HG02840 (cell line): ENCODE data around the gene TMEM181.
"Not testable (repeated sequence)": the region's sequence is repeated elsewhere in the genome, so short reads cannot be mapped to it uniquely, and the experiment has no call there.

ENCODE experiments used
- ATAC-seq: cut with Tn5 transposase; IDR thresholded peaks from one replicate; pipeline ENCODE4 v1.9.1; 2021; ENCODE audit warnings: mild to moderate bottlenecking, moderate library complexity, moderate number of reproducible peaks; ENCODE audit not compliant: unreplicated experiment, low FRiP score

The TMEM181 gene

DNA sequence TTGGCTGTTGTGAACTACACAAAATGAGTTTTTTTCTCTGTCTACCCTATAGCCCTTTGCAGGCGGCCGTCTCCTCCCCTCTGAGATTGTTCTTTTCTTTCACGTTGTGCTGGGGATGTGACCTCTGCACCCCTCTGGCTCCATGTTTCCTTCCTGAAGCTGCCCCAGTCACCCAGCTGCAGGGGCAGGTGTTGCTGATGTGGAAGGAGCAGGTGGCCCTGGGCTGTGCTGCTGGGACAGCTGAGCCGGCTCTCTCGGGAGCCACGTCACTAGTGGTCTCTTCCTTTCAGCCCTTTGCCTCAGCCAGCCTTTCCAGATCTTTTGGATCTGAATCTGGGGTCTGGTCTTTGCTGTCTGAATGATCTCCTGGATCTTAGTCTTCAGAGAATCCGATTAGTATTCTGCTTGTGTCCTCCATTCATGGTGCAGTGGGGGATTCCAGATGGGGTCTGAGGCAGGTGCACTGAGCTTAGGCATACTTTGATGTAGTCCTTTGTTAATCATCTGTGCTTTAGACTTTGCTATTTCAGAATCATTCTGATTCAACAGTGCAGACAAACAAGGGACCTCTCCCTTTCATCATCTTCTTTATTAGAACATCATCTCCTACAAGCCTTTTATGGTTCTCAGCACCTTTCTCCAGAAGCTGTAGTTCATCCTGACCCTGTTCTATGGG, 31.4 kb downstream of the TMEM181 start:
- no peak for ATAC-seq

DNA sequence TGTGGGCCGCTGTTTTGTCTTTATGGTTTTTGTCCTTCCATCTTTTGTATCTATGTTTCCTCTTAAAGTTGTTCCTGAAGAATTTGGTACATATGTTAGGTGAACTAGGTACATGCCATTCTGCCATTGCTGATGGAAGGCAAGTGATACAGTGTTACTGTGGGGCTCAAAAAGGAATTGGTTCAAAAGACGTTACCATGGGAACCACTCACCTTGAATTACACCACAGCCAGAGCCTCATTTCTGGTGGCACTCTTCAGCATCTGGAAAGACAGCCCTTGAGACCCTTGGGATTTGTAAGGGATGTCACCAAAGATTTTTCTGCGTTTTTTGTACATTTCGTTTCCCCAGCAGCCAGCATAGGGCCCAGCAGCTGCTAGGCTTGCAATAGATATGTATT, 31.9 kb downstream of the TMEM181 start:
- no peak for ATAC-seq

DNA sequence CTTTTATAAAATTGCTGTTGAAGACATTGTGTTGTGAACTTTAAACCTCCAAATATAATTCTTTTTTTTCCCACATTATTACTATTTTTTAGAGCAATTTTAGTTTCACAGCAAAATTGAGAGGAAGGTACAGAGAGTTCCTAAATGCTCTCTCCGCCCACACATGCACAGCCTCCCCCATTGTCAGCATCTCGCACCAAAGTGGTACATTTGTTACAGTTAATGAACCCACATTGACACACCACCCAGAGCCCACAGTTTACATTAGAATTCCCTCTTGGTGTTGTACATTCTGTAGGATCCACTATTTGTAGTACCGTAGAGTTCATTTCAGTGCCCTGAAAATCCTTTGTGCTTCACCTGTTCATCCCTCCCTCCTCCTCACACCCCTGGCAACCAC, 33.8 kb downstream of the TMEM181 start:
- no peak for ATAC-seq

DNA sequence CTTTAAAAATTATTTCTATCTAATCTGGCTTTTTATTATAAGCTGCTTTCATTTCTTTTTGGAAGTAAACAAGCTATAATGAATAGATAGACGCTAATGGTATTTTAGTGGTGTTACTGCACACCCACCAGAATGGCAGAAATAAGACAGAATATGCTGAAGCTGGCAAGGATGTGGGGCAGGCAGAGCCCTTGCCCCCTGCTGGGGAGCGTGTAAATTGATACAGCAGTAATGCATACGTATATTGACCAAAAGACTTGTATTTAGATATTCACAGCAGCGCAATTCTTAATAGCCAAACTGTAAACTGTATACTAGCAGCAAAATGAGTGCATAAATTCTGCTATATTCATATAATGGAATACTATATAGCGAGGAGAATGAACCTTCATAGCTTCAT, 35.3 kb downstream of the TMEM181 start:
- ATAC-seq, result no peak

DNA sequence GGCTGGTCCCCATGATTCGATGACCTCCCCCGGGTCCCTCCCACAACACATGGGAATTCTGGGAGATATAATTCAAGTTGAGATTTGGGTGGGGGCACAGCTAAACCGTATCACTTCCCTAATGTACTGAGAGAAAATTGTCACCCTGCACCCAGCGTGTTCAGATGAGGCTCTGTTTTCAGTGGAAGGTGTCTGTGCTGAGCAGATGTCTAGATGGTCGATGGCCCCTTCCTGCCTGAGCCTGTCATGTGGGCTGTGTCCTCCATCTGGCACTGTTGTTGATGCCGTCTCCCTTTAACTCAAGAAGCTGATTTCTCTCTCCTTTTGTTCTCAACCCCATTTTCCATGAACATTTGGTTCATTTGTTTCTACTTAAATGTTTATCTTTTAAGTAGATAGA, 37.0 kb downstream of the TMEM181 start:
- ATAC-seq, result no peak

DNA sequence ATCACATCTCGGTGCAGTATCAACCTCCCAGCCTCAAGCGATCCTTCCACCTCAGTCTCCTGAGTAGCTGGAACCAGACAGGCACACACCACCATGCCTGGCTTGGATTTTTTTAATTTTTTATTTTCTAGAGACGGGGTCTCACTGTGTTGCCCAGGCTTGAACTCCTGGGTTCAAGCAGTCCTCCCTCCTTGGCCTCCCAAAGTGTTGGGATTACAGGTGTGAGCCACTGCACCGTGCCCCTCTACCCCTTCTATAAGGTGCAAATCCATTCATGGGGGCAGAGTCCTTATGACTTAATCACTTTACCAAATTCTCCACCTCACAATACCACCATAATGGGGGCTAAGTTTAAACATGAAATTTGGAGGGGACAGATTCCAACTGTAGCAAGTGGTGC, 37.7 kb downstream of the TMEM181 start:
- ATAC-seq, result no peak

DNA sequence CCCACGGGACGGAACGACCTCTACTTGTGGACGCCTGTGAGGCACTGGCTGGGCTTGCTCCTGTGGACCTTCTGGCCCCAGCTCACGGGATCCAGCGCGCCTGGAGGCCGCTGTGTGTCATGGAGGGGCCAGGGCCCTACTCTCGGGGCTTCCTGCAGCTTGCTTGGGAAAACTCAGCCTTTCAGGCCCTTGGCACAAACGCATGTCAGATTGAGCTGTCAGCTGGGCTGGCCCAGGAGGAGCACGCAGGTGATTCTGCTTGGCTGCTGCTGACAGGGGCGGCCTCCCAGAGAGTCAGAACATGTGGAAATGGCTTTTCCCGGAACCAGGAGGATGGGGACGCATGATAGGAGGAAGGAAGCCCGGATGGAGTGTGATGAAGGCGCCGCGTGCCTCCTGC, 39.7 kb downstream of the TMEM181 start:
- ATAC-seq, result no peak

DNA sequence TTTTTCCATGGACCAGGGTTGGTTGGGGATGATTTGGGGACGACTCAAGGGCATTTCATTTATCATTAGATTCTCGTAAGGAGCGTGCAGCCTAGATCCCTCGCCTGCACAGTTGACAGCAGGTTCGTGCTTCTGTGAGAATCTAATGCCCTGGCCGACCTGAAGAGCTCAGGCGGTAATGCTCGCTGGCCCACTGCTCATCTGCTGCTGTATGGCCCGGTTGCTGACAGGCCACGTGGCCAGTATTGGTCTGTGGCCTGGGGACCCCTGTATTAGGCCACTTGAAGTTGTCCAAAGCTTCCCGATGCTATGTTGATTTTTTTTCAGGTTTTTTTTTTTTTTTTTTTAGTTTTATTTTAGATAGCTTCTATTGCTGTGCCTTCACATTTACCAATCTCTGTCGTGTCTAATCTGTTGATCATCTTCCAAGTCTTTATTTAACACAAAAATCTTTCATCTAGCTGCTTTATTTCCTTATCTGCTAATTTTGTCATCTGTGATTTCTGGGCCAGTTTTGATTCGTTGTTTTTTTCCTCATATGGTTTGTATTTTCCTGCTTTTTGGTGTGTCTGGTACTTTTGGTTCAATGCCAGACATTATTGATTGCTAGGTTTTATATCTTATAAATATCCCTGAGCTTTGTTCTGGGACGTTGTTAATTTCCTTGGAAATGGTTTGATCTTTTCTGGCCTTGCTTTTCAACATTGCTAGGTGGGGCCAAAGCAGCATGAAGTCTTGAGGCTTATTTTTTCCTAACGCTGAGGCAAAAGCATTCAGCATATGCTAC, 43.6 kb downstream of the TMEM181 start:
- ATAC-seq, result no peak

DNA sequence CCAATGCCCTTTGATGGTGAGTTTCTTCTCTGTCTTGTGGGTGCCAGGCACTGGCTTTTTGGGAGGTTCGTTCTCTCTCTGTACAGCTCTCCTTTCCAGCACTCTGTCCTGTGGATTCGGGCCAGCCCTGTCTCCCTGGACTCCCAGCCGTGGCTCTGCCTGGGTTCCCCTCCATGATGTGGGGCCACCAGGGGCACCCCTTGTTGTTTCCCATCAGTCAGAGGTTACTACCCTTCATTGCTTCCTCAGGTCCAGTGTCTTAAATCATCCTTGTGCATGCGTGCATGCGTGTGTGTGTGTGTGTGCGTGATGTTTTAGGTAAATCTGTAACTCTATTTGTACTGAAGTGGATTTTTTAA, 44.1 kb downstream of the TMEM181 start:
- ATAC-seq, result no peak

DNA sequence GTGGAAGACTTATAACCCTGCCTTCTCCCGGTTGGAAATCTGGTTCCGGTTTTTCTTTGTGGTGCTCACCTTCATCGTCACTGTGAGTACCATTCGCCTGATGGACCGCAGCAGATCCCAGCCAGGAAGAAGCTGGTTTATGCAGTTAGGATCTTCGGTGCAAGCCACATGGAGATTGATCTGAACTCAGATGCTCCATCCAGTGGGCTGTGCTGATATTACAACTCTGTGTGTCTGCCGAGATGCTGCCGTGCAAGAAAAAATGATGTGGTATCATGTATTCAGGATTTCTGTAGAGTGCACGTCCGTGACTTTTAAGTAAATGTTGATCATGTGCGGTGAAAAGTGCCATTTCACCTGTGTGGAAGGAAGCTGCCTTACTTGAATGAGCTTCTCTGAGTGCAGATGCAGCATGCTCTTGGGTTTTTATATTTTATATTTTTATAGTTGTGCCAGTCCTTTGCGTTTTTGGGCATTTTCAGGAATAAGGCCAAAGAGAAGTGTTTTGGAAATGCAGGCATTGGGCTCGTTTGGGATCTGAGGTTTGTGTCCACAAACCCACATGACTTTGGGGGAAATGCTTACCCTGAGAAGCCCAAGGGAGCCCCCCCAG, 45.5 kb downstream of the TMEM181 start:
- no peak for ATAC-seq

DNA sequence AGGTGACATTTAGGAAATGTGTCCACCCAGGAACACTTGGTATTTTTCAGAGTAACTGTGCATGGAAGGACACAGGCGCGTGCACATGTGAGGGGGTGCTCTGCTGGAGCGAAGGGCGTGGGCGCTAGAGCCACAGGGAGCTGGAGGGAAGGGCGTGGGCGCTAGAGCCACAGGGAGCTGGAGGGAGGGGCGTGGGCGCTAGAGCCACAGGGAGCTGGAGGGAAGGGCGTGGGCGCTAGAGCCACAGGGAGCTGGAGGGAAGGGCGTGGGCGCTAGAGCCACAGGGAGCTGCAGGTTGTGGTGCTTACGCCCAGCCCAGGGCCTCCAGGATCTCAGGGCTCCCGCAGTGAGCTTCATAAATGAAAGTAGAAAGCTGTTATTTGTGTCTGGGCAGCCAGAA, 46.1 kb downstream of the TMEM181 start:
- ATAC-seq, result not testable (repeated sequence)

DNA sequence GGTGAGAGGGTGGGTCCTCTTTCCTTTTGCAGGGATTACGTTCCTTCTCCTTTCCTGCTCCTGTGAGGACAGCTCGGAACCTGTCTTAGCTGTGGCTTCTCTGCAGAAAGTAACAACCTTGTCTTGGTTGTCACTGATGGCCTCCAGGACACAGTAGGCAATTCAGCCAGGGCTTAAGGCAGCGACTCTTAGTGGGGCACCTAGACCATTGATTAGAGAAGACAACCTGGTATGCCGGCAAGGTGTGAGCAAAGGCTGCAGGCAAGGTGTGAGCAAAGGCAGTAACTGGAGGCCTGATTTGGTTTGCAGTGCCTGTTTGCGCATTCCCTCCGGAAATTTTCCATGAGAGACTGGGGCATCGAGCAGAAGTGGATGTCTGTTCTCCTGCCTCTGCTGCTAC, 47.0 kb downstream of the TMEM181 start:
- ATAC-seq, result no peak

DNA sequence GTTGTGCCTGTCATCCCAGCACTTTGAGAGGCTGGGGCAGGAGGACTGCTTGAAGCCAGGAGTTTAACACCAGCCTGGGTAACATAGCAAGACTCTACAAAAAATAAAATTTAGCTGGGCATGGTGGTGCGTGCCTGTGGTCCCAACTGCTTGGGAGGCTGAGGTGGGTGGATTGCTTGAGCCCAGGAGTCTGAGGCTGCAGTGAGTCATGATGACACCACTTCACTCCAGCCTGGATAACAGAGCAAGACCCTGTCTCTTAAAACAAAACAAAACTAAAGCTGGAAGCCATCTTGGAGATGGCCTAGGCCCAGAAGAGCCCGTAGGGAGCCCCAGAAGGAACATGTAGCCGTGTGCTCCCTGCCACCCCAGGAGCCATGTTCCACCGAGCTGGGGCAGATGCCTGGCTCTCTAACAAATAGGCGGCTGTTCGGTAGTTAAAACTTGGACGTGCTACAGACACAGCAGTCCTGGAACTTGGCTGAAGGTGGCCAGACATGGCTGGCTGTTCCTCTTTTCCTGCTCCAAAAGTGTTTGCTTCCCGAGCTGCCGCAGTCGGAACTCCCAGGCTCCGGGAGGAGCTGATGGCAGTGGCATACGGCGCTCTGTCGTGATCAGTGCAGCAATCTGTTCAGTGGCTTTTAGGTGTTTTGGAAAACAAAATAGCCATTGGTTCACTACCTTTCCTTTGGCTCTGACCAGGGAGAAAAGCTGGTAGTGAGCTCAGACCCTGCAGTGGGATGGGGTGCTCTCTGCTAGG, 47.7 kb downstream of the TMEM181 start:
- no peak for ATAC-seq

DNA sequence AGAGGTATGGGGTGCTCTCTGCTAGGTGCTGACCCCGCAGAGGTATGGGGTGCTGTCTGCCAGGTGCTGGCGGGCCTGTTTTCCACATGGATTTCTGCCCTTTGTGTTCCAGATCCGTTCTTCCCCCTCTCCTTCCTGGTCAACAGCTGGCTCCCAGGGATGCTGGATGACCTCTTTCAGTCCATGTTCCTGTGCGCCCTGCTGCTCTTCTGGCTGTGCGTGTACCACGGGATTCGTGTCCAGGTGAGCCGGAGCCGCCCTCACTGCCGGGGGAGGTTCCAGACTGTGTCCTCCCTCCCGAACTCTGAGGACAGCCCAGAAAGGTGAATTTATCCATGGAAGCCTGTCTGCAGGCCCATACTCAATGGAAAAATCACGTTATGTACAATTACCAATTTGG, 48.3 kb downstream of the TMEM181 start:
- ATAC-seq, result no peak

DNA sequence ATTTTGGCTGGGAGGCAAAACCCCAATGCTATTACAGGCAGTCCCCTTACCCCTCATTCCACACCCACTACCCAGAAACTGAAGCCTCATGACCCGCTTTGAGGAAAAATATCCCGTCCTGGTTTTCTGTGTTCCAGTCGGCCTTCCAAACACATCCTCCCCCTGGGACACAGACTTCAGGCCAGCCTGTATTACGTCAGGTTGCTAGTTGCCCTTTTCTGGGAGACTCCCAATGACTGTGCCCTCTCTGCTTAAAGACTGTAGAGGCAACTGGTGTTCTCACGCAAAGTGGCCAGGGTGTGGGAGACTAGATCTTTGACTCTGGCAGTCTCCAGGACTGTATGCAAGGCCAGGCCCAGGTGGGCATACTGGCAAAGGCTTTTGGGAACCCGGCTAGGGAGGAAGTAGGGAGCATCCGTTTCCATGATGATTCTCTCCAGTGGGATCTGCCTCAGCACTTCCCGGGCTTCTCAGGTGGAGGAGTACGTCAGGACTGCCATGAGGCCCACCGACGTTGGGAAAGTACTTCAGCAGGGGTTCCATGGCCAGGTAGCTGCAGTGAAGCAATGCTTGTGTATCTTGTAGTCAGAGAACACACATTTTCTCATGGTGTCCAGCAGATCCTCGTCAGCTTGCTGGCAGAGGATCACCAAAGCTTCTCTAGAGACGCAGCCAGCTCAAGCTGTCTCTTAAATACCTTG, 49.7 kb downstream of the TMEM181 start:
- no peak for ATAC-seq

DNA sequence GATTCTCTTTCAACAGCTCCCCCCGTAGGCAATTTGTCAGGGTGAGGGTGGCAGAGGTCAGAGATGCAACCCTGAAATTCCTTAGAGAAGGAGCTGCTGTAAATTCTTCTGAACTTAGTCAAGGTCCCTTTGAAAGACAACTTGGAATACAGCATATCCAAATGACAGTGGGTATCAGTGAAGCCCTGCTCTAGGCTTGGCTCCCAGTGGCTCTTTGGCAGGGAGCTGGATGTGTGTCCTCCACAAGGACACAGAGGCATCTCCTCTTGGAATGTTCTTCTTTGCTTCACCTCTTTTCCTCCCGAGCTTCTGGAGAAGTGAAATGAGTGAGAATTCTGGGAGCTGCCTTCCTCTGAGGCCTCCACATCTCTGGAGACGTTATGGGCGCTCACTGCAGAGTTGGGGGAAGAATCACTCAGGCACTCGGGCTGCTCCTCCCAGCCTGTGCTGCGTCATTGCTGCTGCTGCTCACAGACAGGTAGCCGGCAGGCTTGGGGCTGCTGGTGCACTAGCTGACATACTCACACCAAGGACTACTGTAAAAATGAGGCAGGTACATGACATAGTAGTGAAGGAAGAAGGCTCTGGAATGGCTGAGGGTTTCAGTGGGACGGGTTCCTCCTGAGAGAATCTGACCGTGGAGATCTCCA, 50.6 kb downstream of the TMEM181 start:
- ATAC-seq, result no peak

DNA sequence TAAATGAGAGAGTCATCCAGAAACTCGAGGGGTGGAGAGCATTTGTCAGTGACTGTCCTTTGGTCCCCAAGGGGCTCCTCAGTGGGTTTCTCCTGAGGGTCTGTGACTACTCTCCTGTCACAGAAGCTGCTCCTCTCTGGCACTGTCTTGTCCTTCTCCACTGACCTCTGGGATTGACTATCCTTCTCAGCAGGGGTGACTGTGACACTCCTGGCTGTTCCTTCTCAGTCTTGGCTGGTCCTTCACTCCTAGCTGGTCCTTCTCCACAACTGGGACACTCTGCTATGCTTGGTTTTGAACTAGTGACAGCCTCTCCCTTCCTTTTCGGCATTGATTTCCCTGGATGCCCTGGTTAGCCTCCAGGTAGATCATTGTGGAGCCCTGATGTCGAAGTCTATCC, 51.1 kb downstream of the TMEM181 start:
- ATAC-seq, result no peak

DNA sequence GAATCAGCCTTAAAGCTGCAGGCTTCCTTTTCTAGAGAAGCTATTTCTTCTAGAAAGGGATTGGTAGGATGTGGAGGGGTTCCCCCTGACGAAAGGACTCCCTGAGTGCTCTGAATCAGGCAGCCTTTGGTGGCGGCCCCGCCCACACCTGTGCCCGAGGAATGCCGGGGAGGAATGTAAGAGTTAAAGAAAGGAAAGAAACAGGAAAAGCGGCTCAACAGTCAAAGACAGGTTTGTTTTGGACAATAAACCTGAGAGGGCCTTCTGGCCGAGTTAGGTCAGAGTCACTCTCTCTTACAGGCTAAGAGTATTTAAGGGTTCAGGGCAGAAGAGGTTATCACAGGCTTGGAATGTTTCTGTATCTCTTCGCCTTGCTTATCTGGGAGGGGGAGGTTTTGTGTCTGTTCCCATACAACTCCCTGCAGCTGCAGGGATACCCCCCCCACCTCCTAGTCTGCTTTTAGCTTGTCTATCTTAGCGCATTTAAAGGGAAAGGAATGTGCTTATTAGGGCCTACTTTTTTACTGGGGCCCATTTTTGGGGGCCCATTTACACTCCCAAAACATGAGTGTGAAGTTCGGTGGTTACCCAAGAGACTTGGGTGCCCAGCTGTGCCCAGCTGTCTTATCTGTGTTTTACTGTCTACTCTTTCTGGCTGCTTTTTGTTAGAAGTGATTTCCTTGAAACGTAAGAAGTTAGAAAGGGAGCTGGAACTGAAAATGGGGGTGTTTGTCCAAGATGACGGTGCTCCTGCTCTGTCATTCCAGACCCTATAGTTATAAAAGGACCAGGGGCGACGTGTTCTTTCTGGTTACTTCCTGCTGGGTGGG, 51.9 kb downstream of the TMEM181 start:
- ATAC-seq, result no peak

DNA sequence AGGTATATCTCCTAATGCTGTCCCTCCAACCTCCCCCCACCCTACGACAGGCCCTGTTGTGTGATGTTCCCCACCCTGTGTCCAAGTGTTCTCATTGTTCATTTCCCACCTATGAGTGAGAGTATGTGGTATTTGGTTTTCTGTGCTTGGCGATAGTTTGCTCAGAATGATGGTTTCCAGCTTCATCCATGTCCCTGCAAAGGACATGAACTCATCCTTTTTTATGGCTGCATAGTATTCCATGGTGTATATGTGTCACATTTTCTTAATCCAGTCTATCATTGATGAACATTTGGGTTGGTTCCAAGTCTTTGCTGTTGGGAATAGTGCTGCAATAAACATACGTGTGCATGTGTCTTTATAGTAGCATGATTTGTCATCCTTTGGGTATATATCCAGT, 54.7 kb downstream of the TMEM181 start:
- ATAC-seq, result not testable (repeated sequence)
